HEK293 (cell line): Measurements from ENCODE around the gene FXYD6.

Experiments
- CTCF ChIA-PET: fragments of 350-600 bp; formaldehyde crosslinking; extraction: SDS; loops from one replicate; lab custom pipeline; 2021; ENCODE audit warnings: antibody characterized with exemption; lab: Yijun Ruan, JAX
- POLR2A ChIA-PET: fragments of 300-600 bp; formaldehyde crosslinking; extraction: SDS; loops from one replicate; lab custom pipeline; 2020; ENCODE audit warnings: antibody characterized with exemption, inconsistent platforms; lab: Yijun Ruan, JAX
- H3K27ac ChIP-seq: fragments of 200-500 bp; sonication (Bioruptor generic); 2 replicates; pipeline ENCODE4 v1.5.1; 2014; ENCODE audit warnings: low read depth, low read length, control low read depth, inconsistent platforms; ENCODE audit errors: extremely low read depth
- H3K36me3 ChIP-seq, 2 experiments: fragments of 200-500 bp in 1 of 2; sonication (Bioruptor generic) in 1 of 2; 1 replicate in 1 of 2; 2 replicates in 1 of 2; pipeline ENCODE4 v1.5.1; 2014 to 2017; ENCODE audit warnings: inconsistent platforms in 2 of 2, low read length in 2 of 2; ENCODE audit not compliant: control insufficient read depth in 2 of 2, insufficient read depth in 1 of 2
- H3K4me1 ChIP-seq: fragments of 200-500 bp; sonication (Bioruptor generic); 2 replicates; pipeline ENCODE4 v1.5.1; 2014; ENCODE audit warnings: mild to moderate bottlenecking, low read length, inconsistent platforms; ENCODE audit not compliant: control insufficient read depth, insufficient read depth
- H3K4me3 ChIP-seq: 2 replicates; pipeline ENCODE4 v1.5.1; 2011; ENCODE audit warnings: low read depth, mild to moderate bottlenecking, control low read depth, low read length, moderate library complexity
- H3K9me3 ChIP-seq: fragments of 200-500 bp; sonication (Bioruptor generic); 2 replicates; pipeline ENCODE4 v1.5.1; 2014; ENCODE audit warnings: low read depth, low read length, inconsistent platforms; ENCODE audit not compliant: control insufficient read depth, insufficient read depth
- KLF1 ChIP-seq: fragments of 450-650 bp; formaldehyde crosslinking; IDR thresholded peaks from 2 replicates; pipeline ENCODE4 v1.5.1; 2016; ENCODE audit warnings: missing biosample characterization, missing genetic modification characterization
- MYNN ChIP-seq: fragments of 450-650 bp; formaldehyde crosslinking; IDR thresholded peaks from 2 replicates; pipeline ENCODE4 v1.5.1; 2016; ENCODE audit warnings: missing biosample characterization, missing genetic modification characterization, borderline replicate concordance
- SCRT1 ChIP-seq: fragments of 450-650 bp; formaldehyde crosslinking; IDR thresholded peaks from 2 replicates; pipeline ENCODE4 v1.5.1; 2016; ENCODE audit warnings: missing biosample characterization, missing genetic modification characterization, borderline replicate concordance
- YY1 ChIP-seq: fragments of 450-650 bp; formaldehyde crosslinking; IDR thresholded peaks from 2 replicates; pipeline ENCODE4 v1.5.1; 2018; ENCODE audit warnings: missing biosample characterization, missing genetic modification characterization
- ZBTB20 ChIP-seq: fragments of 450-650 bp; formaldehyde crosslinking; IDR thresholded peaks from 2 replicates; pipeline ENCODE4 v1.5.1; 2016; ENCODE audit warnings: missing biosample characterization, missing genetic modification characterization
- ZFP37 ChIP-seq: fragments of 450-650 bp; formaldehyde crosslinking; IDR thresholded peaks from 2 replicates; pipeline ENCODE4 v1.5.1; 2016; ENCODE audit warnings: missing biosample characterization, missing genetic modification characterization
- ZNF121 ChIP-seq: fragments of 450-650 bp; formaldehyde crosslinking; IDR thresholded peaks from 2 replicates; pipeline ENCODE4 v1.5.1; 2016; ENCODE audit warnings: missing biosample characterization, missing genetic modification characterization
- ZNF175 ChIP-seq: fragments of 450-650 bp; formaldehyde crosslinking; IDR thresholded peaks from 2 replicates; pipeline ENCODE4 v1.5.1; 2016; ENCODE audit warnings: missing biosample characterization, missing genetic modification characterization
- ZNF24 ChIP-seq: fragments of 450-650 bp; formaldehyde crosslinking; IDR thresholded peaks from 2 replicates; pipeline ENCODE4 v1.5.1; 2016; ENCODE audit warnings: missing biosample characterization, missing genetic modification characterization
- ZNF335 ChIP-seq: fragments of 450-650 bp; formaldehyde crosslinking; conservative IDR thresholded peaks from 2 replicates; pipeline ENCODE4 v1.5.1; 2016; ENCODE audit warnings: missing biosample characterization, missing genetic modification characterization
- ZNF354C ChIP-seq: fragments of 450-650 bp; formaldehyde crosslinking; IDR thresholded peaks from 2 replicates; pipeline ENCODE4 v1.5.1; 2016; ENCODE audit warnings: missing biosample characterization, missing genetic modification characterization, low read depth, borderline replicate concordance
- ZNF366 ChIP-seq: fragments of 450-650 bp; formaldehyde crosslinking; conservative IDR thresholded peaks from 2 replicates; pipeline ENCODE4 v1.5.1; 2016; ENCODE audit warnings: missing biosample characterization, missing genetic modification characterization
- ZNF391 ChIP-seq: fragments of 450-650 bp; formaldehyde crosslinking; IDR thresholded peaks from 2 replicates; pipeline ENCODE4 v1.5.1; 2016; ENCODE audit warnings: low read depth, missing biosample characterization, missing genetic modification characterization, borderline replicate concordance
- ZNF529 ChIP-seq: fragments of 450-650 bp; formaldehyde crosslinking; IDR thresholded peaks from 2 replicates; pipeline ENCODE4 v1.5.1; 2017; ENCODE audit warnings: missing genetic modification characterization, missing biosample characterization; ENCODE audit not compliant: insufficient replicate concordance
- ZNF596 ChIP-seq: fragments of 450-650 bp; IDR thresholded peaks from 2 replicates; pipeline ENCODE4 v1.5.0; 2018; ENCODE audit warnings: missing biosample characterization, mild to moderate bottlenecking, missing genetic modification characterization, moderate library complexity
- ZNF843 ChIP-seq: fragments of 450-650 bp; formaldehyde crosslinking; IDR thresholded peaks from 2 replicates; pipeline ENCODE4 v1.5.1; 2016; ENCODE audit warnings: missing biosample characterization, missing genetic modification characterization
- TF ChIP-seq, protein P1 (sequence below): fragments of 450-650 bp; IDR thresholded peaks from 2 replicates; pipeline ENCODE4 v1.5.1; 2018; ENCODE audit warnings: missing biosample characterization, mild to moderate bottlenecking, missing genetic modification characterization
- TF ChIP-seq, protein P2 (sequence below): fragments of 450-650 bp; formaldehyde crosslinking; IDR thresholded peaks from 2 replicates; pipeline ENCODE4 v1.5.1; 2016; ENCODE audit warnings: missing biosample characterization, missing genetic modification characterization
- TF ChIP-seq, protein P3 (sequence below): fragments of 450-650 bp; formaldehyde crosslinking; IDR thresholded peaks from 2 replicates; pipeline ENCODE4 v1.5.1; 2016; ENCODE audit warnings: missing biosample characterization, missing genetic modification characterization
- TF ChIP-seq, protein P4 (sequence below): fragments of 450-650 bp; formaldehyde crosslinking; IDR thresholded peaks from 2 replicates; pipeline ENCODE4 v1.5.1; 2017; ENCODE audit warnings: missing biosample characterization, mild to moderate bottlenecking, missing genetic modification characterization, moderate library complexity
- TF ChIP-seq, protein P5 (sequence below): fragments of 450-650 bp; formaldehyde crosslinking; IDR thresholded peaks from 2 replicates; pipeline ENCODE4 v1.5.1; 2016; ENCODE audit warnings: missing biosample characterization, missing genetic modification characterization

The FXYD6 gene

DNA sequence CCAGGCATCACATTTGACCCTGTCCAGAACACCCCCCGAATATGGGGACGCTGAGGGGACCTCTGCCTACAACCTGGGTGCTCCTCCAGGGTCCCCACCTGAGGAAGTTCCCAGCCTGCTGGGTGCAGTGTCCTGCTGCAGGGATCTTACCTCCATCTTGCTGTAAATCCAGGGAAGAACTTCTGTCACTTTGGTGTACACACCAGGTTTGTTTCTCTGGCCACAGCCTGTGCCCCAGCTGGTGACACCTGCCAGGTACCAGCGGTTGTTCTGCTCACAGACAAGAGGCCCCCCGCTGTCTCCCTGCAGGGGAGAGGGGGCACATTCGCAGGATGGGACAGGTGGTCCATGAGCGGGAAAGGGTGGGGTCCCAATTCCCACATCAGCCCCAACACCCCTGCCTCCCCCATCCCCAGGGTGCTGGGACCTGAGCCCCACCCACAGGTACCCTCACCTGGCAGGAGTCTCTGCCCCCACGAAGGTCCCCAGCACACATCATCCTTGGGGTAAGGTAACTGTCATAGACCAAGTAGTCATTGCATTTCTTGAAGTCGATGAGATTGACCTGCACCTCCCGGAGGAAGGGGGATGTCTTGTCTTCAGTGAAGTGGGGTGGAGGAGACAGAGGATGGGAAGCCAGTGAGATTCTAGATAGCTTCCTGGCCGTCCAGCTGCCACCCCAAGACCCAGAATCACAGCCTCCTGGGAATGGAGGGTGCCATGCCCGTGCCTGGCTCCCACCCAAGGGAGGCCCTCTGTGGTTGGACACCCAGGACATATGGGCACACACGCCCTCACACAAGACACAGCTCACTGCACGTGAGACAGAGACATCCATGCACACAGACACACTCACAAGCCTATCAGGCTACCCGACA, 27.3 kb upstream of the FXYD6 start:
- POLR2A ChIA-PET: interaction anchor here (0.6 kb wide), 1 partner anchor 18 kb away, joined by 3 read pairs; no protein-coding TSS in a partner anchor
- TF ChIP-seq, protein P1, sequence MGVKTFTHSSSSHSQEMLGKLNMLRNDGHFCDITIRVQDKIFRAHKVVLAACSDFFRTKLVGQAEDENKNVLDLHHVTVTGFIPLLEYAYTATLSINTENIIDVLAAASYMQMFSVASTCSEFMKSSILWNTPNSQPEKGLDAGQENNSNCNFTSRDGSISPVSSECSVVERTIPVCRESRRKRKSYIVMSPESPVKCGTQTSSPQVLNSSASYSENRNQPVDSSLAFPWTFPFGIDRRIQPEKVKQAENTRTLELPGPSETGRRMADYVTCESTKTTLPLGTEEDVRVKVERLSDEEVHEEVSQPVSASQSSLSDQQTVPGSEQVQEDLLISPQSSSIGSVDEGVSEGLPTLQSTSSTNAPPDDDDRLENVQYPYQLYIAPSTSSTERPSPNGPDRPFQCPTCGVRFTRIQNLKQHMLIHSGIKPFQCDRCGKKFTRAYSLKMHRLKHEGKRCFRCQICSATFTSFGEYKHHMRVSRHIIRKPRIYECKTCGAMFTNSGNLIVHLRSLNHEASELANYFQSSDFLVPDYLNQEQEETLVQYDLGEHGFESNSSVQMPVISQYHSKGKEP: no peak
- TF ChIP-seq SCRT1 (tag by site-specific recombination) (no peak), ZNF843 (no peak), ZFP37 (tag by site-specific recombination) (no peak), ZNF335 (tag by site-specific recombination) (no peak)
- TF ChIP-seq, protein P2, sequence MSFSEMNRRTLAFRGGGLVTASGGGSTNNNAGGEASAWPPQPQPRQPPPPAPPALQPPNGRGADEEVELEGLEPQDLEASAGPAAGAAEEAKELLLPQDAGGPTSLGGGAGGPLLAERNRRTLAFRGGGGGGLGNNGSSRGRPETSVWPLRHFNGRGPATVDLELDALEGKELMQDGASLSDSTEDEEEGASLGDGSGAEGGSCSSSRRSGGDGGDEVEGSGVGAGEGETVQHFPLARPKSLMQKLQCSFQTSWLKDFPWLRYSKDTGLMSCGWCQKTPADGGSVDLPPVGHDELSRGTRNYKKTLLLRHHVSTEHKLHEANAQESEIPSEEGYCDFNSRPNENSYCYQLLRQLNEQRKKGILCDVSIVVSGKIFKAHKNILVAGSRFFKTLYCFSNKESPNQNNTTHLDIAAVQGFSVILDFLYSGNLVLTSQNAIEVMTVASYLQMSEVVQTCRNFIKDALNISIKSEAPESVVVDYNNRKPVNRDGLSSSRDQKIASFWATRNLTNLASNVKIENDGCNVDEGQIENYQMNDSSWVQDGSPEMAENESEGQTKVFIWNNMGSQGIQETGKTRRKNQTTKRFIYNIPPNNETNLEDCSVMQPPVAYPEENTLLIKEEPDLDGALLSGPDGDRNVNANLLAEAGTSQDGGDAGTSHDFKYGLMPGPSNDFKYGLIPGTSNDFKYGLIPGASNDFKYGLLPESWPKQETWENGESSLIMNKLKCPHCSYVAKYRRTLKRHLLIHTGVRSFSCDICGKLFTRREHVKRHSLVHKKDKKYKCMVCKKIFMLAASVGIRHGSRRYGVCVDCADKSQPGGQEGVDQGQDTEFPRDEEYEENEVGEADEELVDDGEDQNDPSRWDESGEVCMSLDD: no peak
- no peaks in the 10 kb centered on the region for H3K4me1 ChIP-seq
- no peak overlapping the region for H3K27ac ChIP-seq
- no peaks in the 10 kb centered on the region for H3K9me3 ChIP-seq
- CTCF ChIA-PET: interaction anchor here (0.5 to 1.7 kb wide), 9 partner anchors 9 to 150 kb away, joined by 3 to 20 read pairs (median 5); no protein-coding TSS in a partner anchor
- H3K36me3 ChIP-seq: no peaks in the 10 kb centered on the region
- H3K4me3 ChIP-seq: no peak overlapping the region

DNA sequence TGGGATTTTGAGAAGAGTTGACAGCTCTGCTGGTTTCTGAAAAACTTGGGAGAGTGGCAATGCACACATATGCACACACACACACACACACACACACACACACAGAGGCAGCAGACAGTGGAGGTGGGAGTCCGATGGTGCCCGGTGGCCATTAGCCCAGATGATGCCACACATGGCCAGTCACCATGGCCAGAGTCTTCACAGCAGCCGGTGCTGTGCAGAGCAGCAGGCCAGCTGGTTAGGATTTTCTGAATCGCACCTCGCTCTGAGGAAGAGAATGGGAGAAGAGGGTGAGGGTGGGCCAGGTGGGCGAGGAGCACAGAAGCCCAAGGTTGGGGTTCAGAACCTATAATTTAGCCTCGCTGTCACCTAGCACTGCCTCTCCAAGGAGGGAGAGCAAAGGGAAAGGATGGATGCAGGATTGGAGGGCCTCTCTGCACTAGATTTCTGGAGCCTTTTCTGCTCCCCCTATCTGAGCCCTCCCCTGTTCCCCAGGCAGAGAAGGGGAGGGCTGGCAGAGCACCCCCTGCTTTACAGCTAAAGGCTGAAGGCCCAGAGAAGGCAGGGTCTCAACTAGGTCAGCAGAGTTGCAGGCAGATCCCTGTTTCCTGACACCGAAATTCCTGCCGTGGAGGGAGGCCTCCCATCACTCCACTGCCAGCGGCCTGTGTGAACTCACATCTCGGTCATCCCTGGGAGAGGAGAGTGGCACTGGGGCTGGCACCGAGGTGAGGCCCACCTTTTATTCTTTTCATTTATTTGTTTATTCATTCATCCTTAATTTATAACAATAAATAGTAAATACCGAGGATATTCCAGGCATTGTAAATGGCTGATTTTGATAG, 25.8 kb upstream of the FXYD6 start:
- no peaks in the 10 kb centered on the region for H3K36me3 ChIP-seq
- H3K27ac ChIP-seq: no peak overlapping the region
- no peaks in the 10 kb centered on the region for H3K4me1 ChIP-seq
- H3K9me3 ChIP-seq: no peaks in the 10 kb centered on the region
- ChIA-PET CTCF (interaction anchor here (0.7 to 1.2 kb wide), 4 partner anchors 25 to 94 kb away, joined by 3 to 4 read pairs (median 4); no protein-coding TSS in a partner anchor), POLR2A (no interaction called here)
- no peak overlapping the region for H3K4me3 ChIP-seq
- no peak for TF ChIP-seq ZNF529 (tag by site-specific recombination)
- TF ChIP-seq ZNF354C (tag by site-specific recombination): no peak
- no peak for TF ChIP-seq ZNF391
- TF ChIP-seq YY1: no peak
- no peak for TF ChIP-seq KLF1
- TF ChIP-seq ZNF121 (tag by site-specific recombination): no peak

DNA sequence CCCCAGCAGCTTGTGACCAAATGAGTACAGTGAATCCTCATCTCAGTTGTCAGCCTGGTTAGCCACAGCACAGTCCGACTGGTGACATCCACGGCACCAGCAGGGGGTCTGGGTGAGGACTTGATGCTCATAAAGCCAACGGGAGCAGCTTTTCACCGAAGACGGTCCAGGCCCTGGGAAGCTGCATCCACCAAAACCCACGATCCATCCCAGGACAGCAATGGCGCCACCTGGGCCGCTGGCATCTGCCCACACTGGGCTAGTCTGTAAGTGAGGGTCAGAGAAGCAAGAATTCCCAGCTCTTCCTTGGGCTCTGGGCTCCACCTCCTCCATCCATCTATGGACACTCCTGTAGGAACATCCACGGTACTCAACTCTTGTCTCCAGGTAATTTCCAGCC, 25.1 kb upstream of the FXYD6 start:
- ChIA-PET POLR2A (no interaction called here), CTCF (interaction anchor here (0.6 to 1.2 kb wide), 5 partner anchors 24 to 93 kb away, joined by 3 to 4 read pairs (median 3); no protein-coding TSS in a partner anchor)
- Histone ChIP-seq H3K36me3 (no peaks in the 10 kb centered on the region), H3K27ac (no peak overlapping the region), H3K9me3 (no peaks in the 10 kb centered on the region), H3K4me3 (no peak overlapping the region), H3K4me1 (no peaks in the 10 kb centered on the region)
- no peak for TF ChIP-seq ZNF596
- TF ChIP-seq, protein P3, sequence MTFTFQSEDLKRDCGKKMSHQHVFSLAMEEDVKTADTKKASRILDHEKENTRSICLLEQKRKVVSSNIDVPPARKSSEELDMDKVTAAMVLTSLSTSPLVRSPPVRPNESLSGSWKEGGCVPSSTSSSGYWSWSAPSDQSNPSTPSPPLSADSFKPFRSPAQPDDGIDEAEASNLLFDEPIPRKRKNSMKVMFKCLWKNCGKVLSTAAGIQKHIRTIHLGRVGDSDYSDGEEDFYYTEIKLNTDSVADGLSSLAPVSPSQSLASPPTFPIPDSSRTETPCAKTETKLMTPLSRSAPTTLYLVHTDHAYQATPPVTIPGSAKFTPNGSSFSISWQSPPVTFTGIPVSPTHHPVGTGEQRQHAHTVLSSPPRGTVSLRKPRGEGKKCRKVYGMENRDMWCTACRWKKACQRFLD: no peak
- no peak for TF ChIP-seq ZBTB20 (tag by site-specific recombination)
- no peak for TF ChIP-seq MYNN
- TF ChIP-seq, protein P4, sequence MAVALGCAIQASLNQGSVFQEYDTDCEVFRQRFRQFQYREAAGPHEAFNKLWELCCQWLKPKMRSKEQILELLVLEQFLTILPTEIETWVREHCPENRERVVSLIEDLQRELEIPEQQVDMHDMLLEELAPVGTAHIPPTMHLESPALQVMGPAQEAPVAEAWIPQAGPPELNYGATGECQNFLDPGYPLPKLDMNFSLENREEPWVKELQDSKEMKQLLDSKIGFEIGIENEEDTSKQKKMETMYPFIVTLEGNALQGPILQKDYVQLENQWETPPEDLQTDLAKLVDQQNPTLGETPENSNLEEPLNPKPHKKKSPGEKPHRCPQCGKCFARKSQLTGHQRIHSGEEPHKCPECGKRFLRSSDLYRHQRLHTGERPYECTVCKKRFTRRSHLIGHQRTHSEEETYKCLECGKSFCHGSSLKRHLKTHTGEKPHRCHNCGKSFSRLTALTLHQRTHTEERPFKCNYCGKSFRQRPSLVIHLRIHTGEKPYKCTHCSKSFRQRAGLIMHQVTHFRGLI (tag by site-specific recombination): no peak
- TF ChIP-seq, protein P5, sequence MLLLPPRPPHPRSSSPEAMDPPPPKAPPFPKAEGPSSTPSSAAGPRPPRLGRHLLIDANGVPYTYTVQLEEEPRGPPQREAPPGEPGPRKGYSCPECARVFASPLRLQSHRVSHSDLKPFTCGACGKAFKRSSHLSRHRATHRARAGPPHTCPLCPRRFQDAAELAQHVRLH (tag by site-specific recombination): no peak
- no peak for TF ChIP-seq ZNF24 (tag by site-specific recombination)
- no peak for TF ChIP-seq ZNF366 (tag by site-specific recombination)
- no peak for TF ChIP-seq ZNF175 (tag by site-specific recombination)
